DND-41 (cell line): ENCODE data around the gene GRP.

Source experiments
- ATAC-seq: fragments of 200-7000 bp; cut with Tn5 transposase; 3 replicates; pipeline ENCODE4 v1.9.1; 2021; ENCODE audit warnings: low read depth; ENCODE audit not compliant: insufficient read depth
- DNase-seq: peaks from one replicate; pipeline ENCODE4 v3.0.0-alpha.2; 2020
- H2AFZ ChIP-seq: 2 replicates; pipeline ENCODE4 v1.6.0; 2012; ENCODE audit warnings: low read depth, low read length
- H3K27ac ChIP-seq: 2 replicates; pipeline ENCODE4 v1.5.1; 2012; ENCODE audit warnings: low read length, inconsistent platforms
- H3K27me3 ChIP-seq: fragments of 200-600 bp; sonication (generic); 2 replicates; pipeline ENCODE4 v1.6.0; 2012; ENCODE audit warnings: low read length, mild to moderate bottlenecking, inconsistent platforms; ENCODE audit not compliant: insufficient read depth, poor library complexity
- H3K36me3 ChIP-seq: 2 replicates; pipeline ENCODE4 v1.5.1; 2012; ENCODE audit warnings: low read length, inconsistent platforms; ENCODE audit not compliant: insufficient read depth
- H3K4me1 ChIP-seq: 2 replicates; pipeline ENCODE4 v1.5.1; 2012; ENCODE audit warnings: mild to moderate bottlenecking, low read length; ENCODE audit not compliant: insufficient read depth
- H3K4me2 ChIP-seq: 2 replicates; pipeline ENCODE4 v1.6.0; 2012; ENCODE audit warnings: mild to moderate bottlenecking, moderate library complexity, low read length, inconsistent platforms; ENCODE audit not compliant: insufficient read depth
- H3K4me3 ChIP-seq, 2 experiments: fragments of 200-600 bp in 1 of 2; shearing (Covaris generic) in 1 of 2; 2 replicates each; pipeline ENCODE4 v1.5.1; 2012 to 2016; ENCODE audit warnings: inconsistent platforms in 2 of 2, low read length in 2 of 2, mild to moderate bottlenecking in 2 of 2, low read depth in 1 of 2, moderate library complexity in 1 of 2
- H3K79me2 ChIP-seq: 2 replicates; pipeline ENCODE4 v1.6.0; 2012; ENCODE audit warnings: low read length, inconsistent platforms; ENCODE audit not compliant: insufficient read depth
- H3K9ac ChIP-seq: 2 replicates; pipeline ENCODE4 v1.6.0; 2012; ENCODE audit warnings: low read depth, mild to moderate bottlenecking, inconsistent platforms, low read length, moderate library complexity
- H3K9me3 ChIP-seq: 2 replicates; pipeline ENCODE4 v1.5.1; 2012; ENCODE audit warnings: low read length, moderate library complexity, mild to moderate bottlenecking, inconsistent platforms; ENCODE audit not compliant: insufficient read depth, severe bottlenecking
- H4K20me1 ChIP-seq: 2 replicates; pipeline ENCODE4 v1.6.0; 2012; ENCODE audit warnings: low read length; ENCODE audit not compliant: insufficient read depth
- EZH2 ChIP-seq: IDR thresholded peaks from 3 replicates; pipeline ENCODE4 v1.6.1; 2012; ENCODE audit warnings: borderline replicate concordance, low read depth, mild to moderate bottlenecking, moderate library complexity, low read length, inconsistent platforms; ENCODE audit not compliant: severe bottlenecking
- TF ChIP-seq, protein P1 (sequence below): IDR thresholded peaks from 2 replicates; pipeline ENCODE4 v1.5.1; 2012; ENCODE audit warnings: borderline replicate concordance, low read length, moderate library complexity, mild to moderate bottlenecking; ENCODE audit not compliant: poor library complexity, severe bottlenecking; ENCODE audit errors: extremely low read depth

The GRP gene

DNA sequence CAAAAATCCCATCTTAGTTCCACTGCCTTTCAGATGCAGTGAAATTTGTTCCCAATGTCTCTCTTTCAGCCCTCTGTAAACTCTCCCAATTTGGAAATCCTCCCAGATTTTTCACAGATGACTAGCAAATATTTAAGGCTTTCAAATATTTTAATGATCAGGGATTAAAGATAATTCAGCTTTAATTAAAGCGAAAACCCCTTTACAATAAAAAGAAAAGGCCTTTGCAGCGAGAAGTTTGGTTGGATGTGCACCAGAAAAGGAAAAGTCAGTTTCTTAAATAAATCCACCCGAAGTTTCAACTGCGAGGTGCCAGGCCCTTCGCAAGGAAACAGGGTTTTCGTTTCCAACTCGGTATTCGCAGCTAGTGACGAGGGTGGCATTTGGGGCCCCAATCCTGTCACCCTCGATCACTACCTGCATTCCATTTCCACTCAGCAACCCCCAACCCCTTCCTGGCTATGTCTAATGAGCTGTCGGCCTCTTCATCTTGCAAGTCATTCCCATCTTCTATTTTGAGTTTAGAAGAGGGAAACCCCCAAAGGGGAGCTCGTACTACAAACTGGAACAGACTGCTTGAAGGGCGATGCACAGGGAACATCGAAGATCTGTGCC, 51.8 kb downstream of the GRP start:
- no peak overlapping the region for H3K27ac ChIP-seq
- H3K79me2 ChIP-seq = no peaks in the 10 kb centered on the region
- H3K9me3 ChIP-seq = no peaks in the 10 kb centered on the region
- ATAC-seq (no peak), DNase-seq (no peak)
- no peak overlapping the region for H3K9ac ChIP-seq
- no peak overlapping the region for H2AFZ ChIP-seq
- TF ChIP-seq, protein P1, sequence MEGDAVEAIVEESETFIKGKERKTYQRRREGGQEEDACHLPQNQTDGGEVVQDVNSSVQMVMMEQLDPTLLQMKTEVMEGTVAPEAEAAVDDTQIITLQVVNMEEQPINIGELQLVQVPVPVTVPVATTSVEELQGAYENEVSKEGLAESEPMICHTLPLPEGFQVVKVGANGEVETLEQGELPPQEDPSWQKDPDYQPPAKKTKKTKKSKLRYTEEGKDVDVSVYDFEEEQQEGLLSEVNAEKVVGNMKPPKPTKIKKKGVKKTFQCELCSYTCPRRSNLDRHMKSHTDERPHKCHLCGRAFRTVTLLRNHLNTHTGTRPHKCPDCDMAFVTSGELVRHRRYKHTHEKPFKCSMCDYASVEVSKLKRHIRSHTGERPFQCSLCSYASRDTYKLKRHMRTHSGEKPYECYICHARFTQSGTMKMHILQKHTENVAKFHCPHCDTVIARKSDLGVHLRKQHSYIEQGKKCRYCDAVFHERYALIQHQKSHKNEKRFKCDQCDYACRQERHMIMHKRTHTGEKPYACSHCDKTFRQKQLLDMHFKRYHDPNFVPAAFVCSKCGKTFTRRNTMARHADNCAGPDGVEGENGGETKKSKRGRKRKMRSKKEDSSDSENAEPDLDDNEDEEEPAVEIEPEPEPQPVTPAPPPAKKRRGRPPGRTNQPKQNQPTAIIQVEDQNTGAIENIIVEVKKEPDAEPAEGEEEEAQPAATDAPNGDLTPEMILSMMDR = no peak
- no peak for TF ChIP-seq EZH2
- H3K27me3 ChIP-seq = peaks cover 12% of the 10 kb centered on the region
- H3K4me2 ChIP-seq = no peak overlapping the region
- H3K4me3 ChIP-seq = no peak overlapping the region
- H4K20me1 ChIP-seq = no peaks in the 10 kb centered on the region
- H3K36me3 ChIP-seq = no peaks in the 10 kb centered on the region
- H3K4me1 ChIP-seq = no peaks in the 10 kb centered on the region

DNA sequence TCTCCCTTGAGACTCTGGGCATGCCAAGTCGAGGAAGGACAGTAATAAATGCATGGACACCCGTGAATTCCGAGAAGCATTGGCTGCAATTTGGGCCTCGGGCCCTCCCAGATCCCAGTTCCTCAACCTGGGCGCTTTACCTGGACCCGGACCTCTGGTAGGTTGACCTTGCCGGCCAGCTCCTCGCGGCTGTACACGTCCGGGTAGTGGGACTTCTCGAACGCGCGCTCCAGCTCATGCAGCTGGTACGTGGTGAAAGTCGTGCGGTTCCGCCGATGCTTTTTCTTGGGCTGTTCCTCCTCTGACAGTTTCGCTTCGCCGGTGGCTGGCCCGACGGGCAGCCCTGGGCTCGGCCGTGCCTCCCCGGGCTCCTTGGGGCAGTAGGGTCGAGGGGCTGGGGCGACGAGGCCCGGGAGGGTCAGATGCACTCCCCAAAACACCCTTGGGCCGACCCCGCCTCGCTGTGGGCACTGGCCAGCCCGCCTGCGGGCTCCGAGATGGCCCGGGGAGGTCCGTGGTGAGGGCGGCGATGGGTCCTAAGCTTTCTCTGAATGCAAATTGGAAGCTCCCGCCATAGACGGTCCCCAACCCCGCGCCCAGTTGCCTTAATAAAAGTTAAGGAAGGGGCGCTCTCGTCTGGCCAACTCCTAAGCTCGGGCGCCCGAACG, 52.4 kb downstream of the GRP start:
- ATAC-seq (no peak), DNase-seq (no peak)
- Histone ChIP-seq H3K4me2 (no peak overlapping the region), H3K4me3 (no peak overlapping the region), H3K27me3 (peaks cover 12% of the 10 kb centered on the region), H2AFZ (no peak overlapping the region), H3K4me1 (no peaks in the 10 kb centered on the region), H4K20me1 (no peaks in the 10 kb centered on the region), H3K27ac (no peak overlapping the region), H3K9me3 (no peaks in the 10 kb centered on the region), H3K9ac (no peak overlapping the region), H3K79me2 (no peaks in the 10 kb centered on the region), H3K36me3 (no peaks in the 10 kb centered on the region)
- no peak for TF ChIP-seq EZH2
- TF ChIP-seq, protein P1 = no peak

DNA sequence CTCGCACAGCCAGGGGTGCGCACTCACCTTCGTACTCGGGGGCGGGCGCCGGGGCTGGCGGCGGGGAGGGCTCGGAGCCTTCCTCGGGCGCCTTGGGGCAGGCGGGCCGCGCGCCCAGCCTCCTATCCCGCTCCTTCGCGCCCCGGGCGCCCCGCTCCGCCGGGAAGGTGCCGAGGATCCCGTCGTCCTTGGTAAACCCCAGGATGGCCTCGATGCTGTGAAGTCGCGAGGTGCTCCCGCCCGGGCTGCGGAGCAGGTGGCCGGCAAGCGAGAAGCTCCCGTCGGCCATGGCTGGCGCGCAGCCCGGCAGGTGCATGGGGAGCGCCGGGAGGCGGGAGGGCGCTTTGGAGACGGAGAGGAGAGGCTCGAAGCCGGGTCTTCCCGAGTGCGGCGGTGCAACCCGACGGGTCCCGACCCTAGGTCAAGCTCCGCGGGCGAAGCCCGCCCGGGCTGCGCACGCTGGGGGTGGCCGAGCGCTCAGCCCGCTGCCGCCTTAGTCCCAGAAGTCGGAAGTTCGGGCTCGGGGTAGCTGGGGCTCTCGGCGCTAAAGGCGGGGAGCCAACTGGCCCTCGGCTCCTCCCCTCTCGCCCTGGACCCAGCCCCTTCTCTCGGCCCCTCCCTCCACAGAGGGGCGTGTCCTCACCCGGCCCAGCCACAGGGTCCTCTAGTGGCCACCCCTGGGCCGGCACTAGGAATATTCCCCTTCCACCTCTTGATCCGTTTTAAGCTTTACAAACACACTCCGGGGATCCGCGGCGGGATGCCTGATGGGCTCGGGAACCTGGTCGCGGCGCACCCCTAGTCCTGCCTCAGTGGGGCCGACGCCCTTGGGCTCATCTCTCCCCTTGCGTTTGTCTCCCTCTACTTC, 53.2 kb downstream of the GRP start, which contains the start of gene RAX:
RAX (minus strand) TSS at position 564 of the 868 bp plus-strand sequence; CDS start at position 316, 248 bp downstream.
- H3K4me3 ChIP-seq = no peak within 1 kb of the TSS
- ATAC-seq = no peak
- no peak within 1 kb of the TSS for H2AFZ ChIP-seq
- H3K79me2 ChIP-seq = no peaks in the 10 kb centered on the region
- TF ChIP-seq, protein P1 = no peak
- no peak for TF ChIP-seq EZH2
- DNase-seq = no peak
- no peaks in the 10 kb centered on the region for H3K4me1 ChIP-seq
- no peak within 1 kb of the TSS for H3K4me2 ChIP-seq
- no peaks in the 10 kb centered on the region for H3K9me3 ChIP-seq
- no peaks in the 10 kb centered on the region for H3K36me3 ChIP-seq
- H3K9ac ChIP-seq = no peak within 1 kb of the TSS
- peaks cover 12% of the 10 kb centered on the region for H3K27me3 ChIP-seq
- no peak within 1 kb of the TSS for H3K27ac ChIP-seq
- H4K20me1 ChIP-seq = no peaks in the 10 kb centered on the region
